Common myeloid progenitor, CD34-positive (primary cell): ENCODE measurements around the gene MAGEC1.

Experiments
- CTCF ChIA-PET: fragments of 350-600 bp; sonication (Branson Sonifier 250); formaldehyde crosslinking; loops from one replicate; lab custom pipeline; 2021; ENCODE audit warnings: antibody characterized with exemption; lab: Charles Lee
- POLR2A ChIA-PET: fragments of 350-600 bp; sonication (Branson Sonifier 250); formaldehyde crosslinking; loops from one replicate; lab custom pipeline; 2021; ENCODE audit warnings: antibody characterized with exemption; lab: Charles Lee
- DNase-seq, 3 donors: peaks; one replicate each; pipeline versions ENCODE4 v3.0.0 to v3.0.0-alpha.2; 2013
- H3K27ac ChIP-seq, 2 experiments: 1 replicate in 1 of 2; 2 replicates in 1 of 2; pipeline ENCODE4 v1.7.0; 2013; ENCODE audit warnings: inconsistent platforms in 2 of 2, low read length in 2 of 2, mild to moderate bottlenecking in 2 of 2, low read depth in 1 of 2, moderate library complexity in 1 of 2; ENCODE audit not compliant: severe bottlenecking in 2 of 2, insufficient read depth in 1 of 2, poor library complexity in 1 of 2
- H3K27me3 ChIP-seq, 5 experiments: replicated peaks in 2 of 5; 1 replicate in 3 of 5; 2 replicates in 2 of 5; pipeline versions ENCODE4 v1.6.1 to v1.7.0; 2013; ENCODE audit warnings: low read length in 4 of 5, mild to moderate bottlenecking in 2 of 5, moderate library complexity in 2 of 5, inconsistent platforms in 1 of 5; ENCODE audit not compliant: insufficient read depth in 5 of 5, control insufficient read depth in 4 of 5
- H3K36me3 ChIP-seq, 4 experiments: 1 replicate in 2 of 4; 2 replicates in 2 of 4; pipeline versions ENCODE4 v1.6.1 to v1.7.0; 2013; ENCODE audit warnings: low read length in 3 of 4, control low read depth in 1 of 4, mild to moderate bottlenecking in 1 of 4; ENCODE audit not compliant: control insufficient read depth in 4 of 4, insufficient read depth in 4 of 4
- H3K4me1 ChIP-seq, 4 experiments: 1 replicate in 3 of 4; 2 replicates in 1 of 4; pipeline versions ENCODE4 v1.6.1 to v1.7.1; 2013; ENCODE audit warnings: low read length in 3 of 4, mild to moderate bottlenecking in 3 of 4, control low read depth in 1 of 4, inconsistent platforms in 1 of 4, moderate library complexity in 1 of 4; ENCODE audit not compliant: control insufficient read depth in 4 of 4, insufficient read depth in 4 of 4; ENCODE audit errors: control extremely low read depth in 1 of 4
- H3K4me3 ChIP-seq, 7 experiments: 1 replicate in 4 of 7; 2 replicates in 3 of 7; pipeline versions ENCODE4 v1.5.1 to v1.7.0; 2013; ENCODE audit warnings: mild to moderate bottlenecking in 7 of 7, low read length in 6 of 7, moderate library complexity in 6 of 7, inconsistent platforms in 2 of 7, low read depth in 2 of 7, control low read depth in 1 of 7; ENCODE audit not compliant: insufficient read depth in 4 of 7, control insufficient read depth in 1 of 7; ENCODE audit errors: extremely low read depth in 1 of 7
- H3K9me3 ChIP-seq, 5 experiments: 1 replicate in 4 of 5; 2 replicates in 1 of 5; pipeline versions ENCODE4 v1.6.1 to v1.7.1; 2013; ENCODE audit warnings: low read length in 4 of 5, mild to moderate bottlenecking in 2 of 5, inconsistent platforms in 1 of 5, low read depth in 1 of 5, moderate library complexity in 1 of 5; ENCODE audit not compliant: control insufficient read depth in 4 of 5, insufficient read depth in 2 of 5; ENCODE audit errors: control extremely low read depth in 1 of 5
- WGBS: methylation state at CpG from one replicate; pipeline ENCODE4 v1.1.5; 2013; ENCODE audit not compliant: insufficient coverage; 5-methylcytosine and 5-hydroxymethylcytosine counted together

Gene MAGEC1

GRCh38 chrX:141941234-141941633 is 37.5 kb downstream of the MAGEC1 start:
- H3K27me3 ChIP-seq: no peaks in the 10 kb centered on the region
- H3K4me3 ChIP-seq: no peak overlapping the region
- H3K4me1 ChIP-seq: no peaks in the 10 kb centered on the region
- no peaks in the 10 kb centered on the region for H3K36me3 ChIP-seq
- H3K9me3 ChIP-seq: no peaks in the 10 kb centered on the region
- CTCF ChIA-PET: no interaction called here
- DNase-seq: no peak
- WGBS: no CpG with 5 or more reads among the region's 2 CpGs
- POLR2A ChIA-PET: no interaction called here
- no peak overlapping the region for H3K27ac ChIP-seq

GRCh38 chrX:141945426-141945825 is 41.7 kb downstream of the MAGEC1 start:
- WGBS: 65% methylated on average over 4 of the region's 7 CpGs
- POLR2A ChIA-PET: no interaction called here
- CTCF ChIA-PET: no interaction called here
- H3K9me3 ChIP-seq: no peaks in the 10 kb centered on the region
- no peaks in the 10 kb centered on the region for H3K27me3 ChIP-seq
- no peak overlapping the region for H3K27ac ChIP-seq
- H3K4me3 ChIP-seq: no peak overlapping the region
- DNase-seq: no peak
- H3K4me1 ChIP-seq: no peaks in the 10 kb centered on the region
- H3K36me3 ChIP-seq: no peaks in the 10 kb centered on the region

- Histone ChIP-seq H3K4me1 (no peaks in the 10 kb centered on the region), H3K9me3 (peaks cover 0 to 2% (median 0%) of the 10 kb centered on the region in 5 experiments), H3K27me3 (no peaks in the 10 kb centered on the region), H3K4me3 (no peak overlapping the region), H3K27ac (no peak overlapping the region), H3K36me3 (no peaks in the 10 kb centered on the region)
- ChIA-PET POLR2A (no interaction called here), CTCF (no interaction called here)
- DNase-seq: no peak
- WGBS: no CpG with 5 or more reads among the region's 3 CpGs
Measured at GRCh38 chrX:141947350-141947749, 43.7 kb downstream of the MAGEC1 start.

- DNase-seq: no peak
- POLR2A ChIA-PET: no interaction called here
- Histone ChIP-seq H3K36me3 (no peaks in the 10 kb centered on the region), H3K27ac (no peak overlapping the region), H3K9me3 (peaks cover 0 to 2% (median 0%) of the 10 kb centered on the region in 5 experiments), H3K27me3 (no peaks in the 10 kb centered on the region), H3K4me1 (no peaks in the 10 kb centered on the region), H3K4me3 (no peak overlapping the region)
- WGBS: 84% methylated on average over 5 of the region's 5 CpGs
- CTCF ChIA-PET: no interaction called here
Measured at GRCh38 chrX:141952603-141953002, 48.9 kb downstream of the MAGEC1 start.

- ChIA-PET POLR2A (no interaction called here), CTCF (no interaction called here)
- Histone ChIP-seq H3K4me1 (no peaks in the 10 kb centered on the region), H3K27me3 (no peaks in the 10 kb centered on the region), H3K27ac (no peak overlapping the region), H3K36me3 (no peaks in the 10 kb centered on the region), H3K4me3 (no peak overlapping the region), H3K9me3 (no peaks in the 10 kb centered on the region)
- no CpG with 5 or more reads among the region's 2 CpGs for WGBS
- no peak for DNase-seq
Measured at GRCh38 chrX:141958675-141959074, 55.0 kb downstream of the MAGEC1 start.
